ENCODE results near the gene GRAMD2A. TPM values are rescaled to one million over a fixed set of nuclear protein-coding genes. Genes with fewer than 3 reads are reported as not detected.

The GRAMD2A gene
- total and polyA plus RNA-seq, 3 donors from 2014 or later: 0.31 to 3.1 (median 1.4) TPM

GRCh38 chr15:72222393-72222792 is 24.8 kb upstream of the GRAMD2A start:
- H3K9me3 ChIP-seq: no peaks in the 10 kb centered on the region
- intact Hi-C loops (cut with DNase I; ENCODE audit: low total_unique reads): no loop called here
- 59 to 78% methylated on average over 4 of the region's 4 CpGs for WGBS, 2 donors
- H3K4me1 ChIP-seq: peaks cover 32% of the 10 kb centered on the region
- H3K4me3 ChIP-seq: no peak overlapping the region
- no peaks in the 10 kb centered on the region for H3K27me3 ChIP-seq
- no peaks in the 10 kb centered on the region for H3K36me3 ChIP-seq (ENCODE audit: low read depth, missing control alignments)
- DNase-seq: peak; percentile 65
- no peak overlapping the region for H3K27ac ChIP-seq
- TF ChIP-seq CTCF (IDR thresholded peaks at IDR 0.05): no peak
- TF ChIP-seq POLR2A (IDR thresholded peaks at IDR 0.05): no peak

DNA sequence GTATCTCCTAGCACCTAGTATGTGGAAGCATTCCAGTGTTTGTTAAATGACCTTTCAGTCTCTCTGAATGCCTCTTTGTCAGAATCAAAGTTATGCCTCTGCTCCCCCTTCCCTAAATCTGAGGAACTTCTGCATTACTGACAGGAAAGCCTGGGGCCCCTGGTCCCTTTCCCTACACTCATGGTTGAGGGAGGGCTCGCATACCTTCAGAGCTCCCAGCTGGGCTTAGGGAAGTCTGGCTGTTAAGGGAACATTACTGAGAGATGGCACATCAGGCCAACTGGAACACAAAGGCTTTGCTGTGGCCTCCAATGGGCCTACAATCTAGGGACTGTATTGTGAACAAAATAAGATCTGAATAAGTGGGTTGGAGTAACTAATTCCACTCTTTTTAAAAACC is 23.1 kb upstream of the GRAMD2A start:
- H3K36me3 ChIP-seq (ENCODE audit: low read depth, missing control alignments): no peaks in the 10 kb centered on the region

DNA sequence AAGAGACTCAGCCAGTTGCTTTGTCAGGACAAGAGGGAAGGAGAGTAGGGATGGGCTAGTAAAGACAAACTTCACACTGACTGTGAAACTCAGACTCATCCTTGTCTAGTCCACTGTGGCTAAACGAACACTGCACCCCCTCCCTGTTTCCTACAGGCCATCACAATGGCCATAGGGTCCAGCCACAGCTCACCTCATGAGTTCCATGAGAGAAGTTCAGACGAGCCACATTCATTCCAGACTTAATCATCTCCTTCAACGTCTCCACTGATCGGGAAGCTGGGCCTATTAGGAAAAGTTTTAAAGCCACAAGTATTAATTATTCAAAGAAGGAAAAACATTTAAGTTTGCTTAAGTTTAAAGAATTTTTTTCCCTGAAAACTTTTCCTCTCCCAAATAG is 19.6 kb upstream of the GRAMD2A start:
- intact Hi-C loops (cut with DNase I; ENCODE audit: low total_unique reads): no loop called here
- 77 to 78% methylated on average over 4 of the region's 4 CpGs for WGBS, 2 donors

More for the DNA sequence above, 23.1 kb upstream of the GRAMD2A start:
- no peak overlapping the region for H3K27ac ChIP-seq
- intact Hi-C loops (cut with DNase I; ENCODE audit: low total_unique reads): no loop called here
- no peak for TF ChIP-seq POLR2A (IDR thresholded peaks at IDR 0.05)
- no peak for TF ChIP-seq CTCF (IDR thresholded peaks at IDR 0.05)
- whole genome bisulfite sequencing, 2 donors: 63 to 67% methylated on average over 1 of the region's 1 CpG
- no peaks in the 10 kb centered on the region for H3K27me3 ChIP-seq
- no peak overlapping the region for H3K4me3 ChIP-seq
- H3K9me3 ChIP-seq: no peaks in the 10 kb centered on the region
- peaks cover 15% of the 10 kb centered on the region for H3K4me1 ChIP-seq
- no peak for DNase-seq

DNA sequence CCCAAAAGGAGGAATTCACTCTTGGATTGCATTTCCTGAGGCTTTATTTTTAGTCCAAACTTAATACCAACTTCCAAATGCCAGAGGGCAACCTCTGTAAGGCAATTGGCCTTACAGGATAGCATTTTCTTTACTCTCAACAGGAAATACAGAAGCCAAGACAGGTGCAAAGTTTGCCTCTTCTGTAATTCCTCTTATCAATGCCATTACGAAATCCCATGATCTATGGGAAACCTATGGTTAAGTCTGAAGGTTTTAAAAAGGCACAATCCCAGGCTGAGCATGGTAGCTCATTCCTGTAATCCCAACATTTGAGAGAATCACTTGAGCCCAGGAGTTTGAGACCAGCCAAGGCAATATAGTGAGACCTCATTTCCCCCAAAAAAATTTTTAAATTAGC is 18.5 kb upstream of the GRAMD2A start:
- Histone ChIP-seq H3K27me3 (no peaks in the 10 kb centered on the region), H3K4me1 (no peaks in the 10 kb centered on the region), H3K4me3 (no peak overlapping the region), H3K9me3 (no peaks in the 10 kb centered on the region), H3K36me3 (ENCODE audit: low read depth, missing control alignments) (no peaks in the 10 kb centered on the region), H3K27ac (no peak overlapping the region)
- WGBS, 2 donors: 64 to 93% methylated on average over 1 of the region's 1 CpG
- intact Hi-C loops (cut with DNase I; ENCODE audit: low total_unique reads): no loop called here
- TF ChIP-seq CTCF (IDR thresholded peaks at IDR 0.05) (no peak), POLR2A (IDR thresholded peaks at IDR 0.05) (no peak)
- no peak for DNase-seq

More for the DNA sequence above, 19.6 kb upstream of the GRAMD2A start:
- Histone ChIP-seq H3K4me3 (no peak overlapping the region), H3K9me3 (no peaks in the 10 kb centered on the region), H3K36me3 (ENCODE audit: low read depth, missing control alignments) (no peaks in the 10 kb centered on the region), H3K4me1 (peaks cover 5% of the 10 kb centered on the region), H3K27me3 (no peaks in the 10 kb centered on the region), H3K27ac (no peak overlapping the region)
- no peak for DNase-seq
- TF ChIP-seq POLR2A (IDR thresholded peaks at IDR 0.05) (no peak), CTCF (IDR thresholded peaks at IDR 0.05) (no peak)

GRCh38 chr15:72207558-72208085 is 10.0 kb upstream of the GRAMD2A start:
- H3K27me3 ChIP-seq: no peaks in the 10 kb centered on the region
- H3K36me3 ChIP-seq (ENCODE audit: low read depth, missing control alignments): peaks cover 2% of the 10 kb centered on the region
- peaks cover 12% of the 10 kb centered on the region for H3K4me1 ChIP-seq
- H3K27ac ChIP-seq: no peak overlapping the region
- no peaks in the 10 kb centered on the region for H3K9me3 ChIP-seq
- DNase-seq: no peak
- H3K4me3 ChIP-seq: no peak overlapping the region
- TF ChIP-seq POLR2A (IDR thresholded peaks at IDR 0.05) (no peak), CTCF (IDR thresholded peaks at IDR 0.05) (no peak)
- intact Hi-C loops (cut with DNase I; ENCODE audit: low total_unique reads): loop anchor here (10.0 kb wide), 1 partner anchor 67 kb away; the partner anchor contains the start of gene PARP6
